Thyroid gland (tissue), 4 donors: Measurements from ENCODE around the gene TCIRG1.

ENCODE experiments used
- POLR2A ChIP-seq, 2 donors: fragments of 450-650 bp; IDR thresholded peaks; one replicate each; pipeline ENCODE4 v1.6.1; 2017; ENCODE audit warnings: antibody characterized with exemption in 2 of 2, mild to moderate bottlenecking in 2 of 2, moderate library complexity in 1 of 2
- TF ChIP-seq, protein P1 (sequence below), 6 experiments: fragments of 200-600 bp in 3 of 6; fragments of 450-650 bp in 3 of 6; sonication (generic) in 3 of 6; IDR thresholded peaks; one replicate each; pipeline ENCODE4 v1.5.1; 2016 to 2019; ENCODE audit warnings: antibody characterized with exemption in 6 of 6, mild to moderate bottlenecking in 2 of 6, inconsistent platforms in 1 of 6, moderate library complexity in 1 of 6

DNA sequence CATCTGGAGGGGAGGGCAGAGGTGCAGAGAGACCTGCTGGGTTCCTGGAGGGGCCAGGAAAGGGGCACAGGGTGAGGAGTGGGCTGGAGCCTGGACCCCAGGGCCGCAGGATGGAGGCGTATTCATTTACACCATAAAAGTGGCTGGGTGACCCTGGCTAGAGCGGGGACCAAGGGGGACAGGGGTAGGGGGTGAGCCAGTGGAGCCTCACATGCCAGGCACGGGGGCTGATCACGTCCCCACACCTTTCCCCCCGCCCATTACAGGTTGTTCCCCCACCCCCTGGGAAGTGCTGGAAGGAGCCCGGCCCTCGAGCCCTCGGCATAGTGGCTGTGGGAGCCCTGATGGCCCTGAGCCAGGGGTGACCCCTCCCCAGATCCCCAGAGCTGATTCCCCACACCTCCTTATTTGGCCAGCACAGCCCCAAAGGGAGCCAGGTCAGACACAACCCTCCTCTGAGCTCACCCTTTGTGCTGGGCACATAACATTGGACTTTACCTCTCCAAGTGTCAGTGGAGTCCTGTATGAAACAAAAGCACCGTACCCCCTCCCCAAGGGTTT lies 781 bp downstream of the TCIRG1 start:
- TF ChIP-seq, protein P1, sequence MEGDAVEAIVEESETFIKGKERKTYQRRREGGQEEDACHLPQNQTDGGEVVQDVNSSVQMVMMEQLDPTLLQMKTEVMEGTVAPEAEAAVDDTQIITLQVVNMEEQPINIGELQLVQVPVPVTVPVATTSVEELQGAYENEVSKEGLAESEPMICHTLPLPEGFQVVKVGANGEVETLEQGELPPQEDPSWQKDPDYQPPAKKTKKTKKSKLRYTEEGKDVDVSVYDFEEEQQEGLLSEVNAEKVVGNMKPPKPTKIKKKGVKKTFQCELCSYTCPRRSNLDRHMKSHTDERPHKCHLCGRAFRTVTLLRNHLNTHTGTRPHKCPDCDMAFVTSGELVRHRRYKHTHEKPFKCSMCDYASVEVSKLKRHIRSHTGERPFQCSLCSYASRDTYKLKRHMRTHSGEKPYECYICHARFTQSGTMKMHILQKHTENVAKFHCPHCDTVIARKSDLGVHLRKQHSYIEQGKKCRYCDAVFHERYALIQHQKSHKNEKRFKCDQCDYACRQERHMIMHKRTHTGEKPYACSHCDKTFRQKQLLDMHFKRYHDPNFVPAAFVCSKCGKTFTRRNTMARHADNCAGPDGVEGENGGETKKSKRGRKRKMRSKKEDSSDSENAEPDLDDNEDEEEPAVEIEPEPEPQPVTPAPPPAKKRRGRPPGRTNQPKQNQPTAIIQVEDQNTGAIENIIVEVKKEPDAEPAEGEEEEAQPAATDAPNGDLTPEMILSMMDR (IDR thresholded peaks at IDR 0.05) = no peak
- TF ChIP-seq POLR2A (IDR thresholded peaks at IDR 0.05) = no peak
